ENCODE measurements around the gene OFD1.

GRCh38 chrX:13763489-13763888 lies 28.9 kb downstream of the OFD1 start:
- TF ChIP-seq ZNF274 (IDR thresholded peaks at IDR 0.05; ENCODE audit: low read depth, low read length) (no peak), YY1 (IDR thresholded peaks at IDR 0.05; ENCODE audit: insufficient read depth, insufficient read length) (no peak), SUZ12 (IDR thresholded peaks at IDR 0.05; ENCODE audit: extremely low read depth, insufficient read depth, insufficient read length) (no peak)
